ENCODE measurements around the gene FBLIM1.

The FBLIM1 gene

DNA sequence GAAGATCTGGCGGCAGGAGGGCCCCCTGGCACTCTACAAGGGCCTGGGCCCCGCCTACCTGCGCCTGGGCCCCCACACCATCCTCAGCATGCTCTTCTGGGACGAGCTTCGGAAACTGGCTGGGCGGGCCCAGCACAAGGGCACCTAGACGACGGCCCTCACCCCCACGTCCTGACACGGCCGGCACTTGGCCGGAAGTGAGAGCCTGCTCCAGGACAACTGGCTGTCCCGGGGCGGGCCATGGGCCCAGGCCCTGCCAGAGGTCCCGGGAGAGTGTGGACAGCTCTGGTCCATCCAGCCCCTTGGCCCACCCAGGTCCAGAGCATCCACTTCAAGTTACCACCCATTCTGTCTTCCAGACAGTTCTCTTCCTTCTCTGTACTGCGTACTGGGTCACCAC is 19.3 kb upstream of the FBLIM1 start:
- no peak overlapping the region for H3K27ac ChIP-seq (ENCODE audit: low read length)
- H3K9ac ChIP-seq (ENCODE audit: low read depth, low read length), result no peak overlapping the region
- H3K4me1 ChIP-seq (ENCODE audit: insufficient read depth, low read length), result no peaks in the 10 kb centered on the region
- no peak overlapping the region for H3K4me3 ChIP-seq (ENCODE audit: low read length)
- H3K9me3 ChIP-seq (ENCODE audit: insufficient read depth, low read depth, low read length), result no peaks in the 10 kb centered on the region
- peaks cover 4% of the 10 kb centered on the region; the same call in 1 of the 2 replicates for H3K36me3 ChIP-seq (ENCODE audit: insufficient read depth, low read depth, low read length)
- no peaks in the 10 kb centered on the region for H3K27me3 ChIP-seq (ENCODE audit: insufficient read depth, low read length)

DNA sequence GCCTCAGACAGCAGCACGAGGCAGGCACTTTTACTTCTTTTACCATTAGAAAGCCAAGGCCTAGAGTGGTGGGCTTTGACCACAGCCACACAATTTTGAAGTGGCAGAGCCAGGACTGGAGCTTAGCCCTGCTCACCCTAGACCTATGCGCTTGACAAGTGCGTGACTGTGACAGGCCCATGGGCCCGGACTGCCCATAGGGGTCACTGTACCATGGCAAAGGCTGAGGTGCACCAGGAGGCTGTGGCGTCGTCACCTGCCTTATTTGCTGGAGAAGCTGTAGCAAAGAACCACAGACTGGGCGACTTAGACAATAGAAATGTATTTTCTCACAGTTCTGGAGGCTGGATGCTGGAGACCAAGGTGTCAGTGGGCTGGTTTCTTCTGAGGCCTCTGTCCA is 18.9 kb upstream of the FBLIM1 start:
- no peaks in the 10 kb centered on the region for H3K36me3 ChIP-seq (ENCODE audit: insufficient read depth, low read depth, low read length)
- H3K9me3 ChIP-seq (ENCODE audit: insufficient read depth, low read depth, low read length), result no peaks in the 10 kb centered on the region
- H3K9ac ChIP-seq (ENCODE audit: low read depth, low read length), result no peak overlapping the region
- no peaks in the 10 kb centered on the region for H3K4me1 ChIP-seq (ENCODE audit: insufficient read depth, low read length)
- no peaks in the 10 kb centered on the region for H3K27me3 ChIP-seq (ENCODE audit: insufficient read depth, low read length)
- H3K27ac ChIP-seq (ENCODE audit: low read length), result no peak overlapping the region
- no peak overlapping the region for H3K4me3 ChIP-seq (ENCODE audit: low read length)

DNA sequence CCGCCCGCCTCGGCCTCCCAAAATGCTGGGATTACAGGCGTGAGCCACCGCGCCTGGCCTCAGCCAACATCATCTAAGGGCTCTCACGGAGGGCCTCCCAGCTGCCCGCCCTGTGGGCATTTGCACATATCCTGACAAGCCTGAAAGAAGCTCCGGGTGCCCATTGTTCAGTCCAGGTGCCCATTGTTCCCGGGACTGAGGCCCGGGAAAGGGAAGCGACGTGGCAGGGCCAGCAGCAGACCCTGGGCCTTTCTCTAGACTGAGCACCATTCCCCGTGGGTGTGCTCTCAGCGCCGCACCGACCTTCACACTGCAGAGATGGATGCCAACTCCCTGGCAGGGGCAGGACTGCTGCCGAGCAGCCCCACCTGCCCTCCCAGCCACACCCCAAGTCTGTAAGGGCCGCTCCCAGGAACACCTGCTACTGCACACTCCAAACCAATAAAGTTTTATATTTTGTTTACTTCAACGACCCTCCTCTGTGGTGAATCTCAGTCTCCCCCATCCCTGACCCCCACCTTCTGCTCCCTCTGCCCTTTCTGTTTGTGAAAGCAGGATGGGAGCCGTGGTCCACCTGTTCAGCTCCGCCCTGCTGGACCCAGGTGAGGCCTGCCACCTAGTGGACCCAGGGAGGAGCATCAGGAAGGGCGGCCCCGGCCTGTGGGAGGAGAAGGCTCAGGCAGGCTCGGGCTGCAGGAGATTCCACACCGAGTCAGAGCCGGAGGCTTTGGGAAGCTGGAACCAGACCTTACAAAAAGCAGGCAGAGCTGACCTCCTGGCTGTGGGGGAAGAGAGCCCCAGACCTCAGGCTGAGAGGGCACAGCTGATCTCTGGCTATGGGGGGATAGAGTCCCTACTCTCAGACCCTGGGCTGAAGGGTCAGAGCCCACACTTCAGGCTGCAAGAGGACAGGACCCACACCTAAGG is 17.4 kb upstream of the FBLIM1 start:
- H3K9ac ChIP-seq (ENCODE audit: low read depth, low read length), result no peak overlapping the region
- H3K36me3 ChIP-seq (ENCODE audit: insufficient read depth, low read depth, low read length), result no peaks in the 10 kb centered on the region
- no peaks in the 10 kb centered on the region for H3K9me3 ChIP-seq (ENCODE audit: insufficient read depth, low read depth, low read length)
- no peaks in the 10 kb centered on the region for H3K4me1 ChIP-seq (ENCODE audit: insufficient read depth, low read length)
- no peaks in the 10 kb centered on the region for H3K27me3 ChIP-seq (ENCODE audit: insufficient read depth, low read length)
- H3K27ac ChIP-seq (ENCODE audit: low read length), result no peak overlapping the region
- no peak overlapping the region for H3K4me3 ChIP-seq (ENCODE audit: low read length)

DNA sequence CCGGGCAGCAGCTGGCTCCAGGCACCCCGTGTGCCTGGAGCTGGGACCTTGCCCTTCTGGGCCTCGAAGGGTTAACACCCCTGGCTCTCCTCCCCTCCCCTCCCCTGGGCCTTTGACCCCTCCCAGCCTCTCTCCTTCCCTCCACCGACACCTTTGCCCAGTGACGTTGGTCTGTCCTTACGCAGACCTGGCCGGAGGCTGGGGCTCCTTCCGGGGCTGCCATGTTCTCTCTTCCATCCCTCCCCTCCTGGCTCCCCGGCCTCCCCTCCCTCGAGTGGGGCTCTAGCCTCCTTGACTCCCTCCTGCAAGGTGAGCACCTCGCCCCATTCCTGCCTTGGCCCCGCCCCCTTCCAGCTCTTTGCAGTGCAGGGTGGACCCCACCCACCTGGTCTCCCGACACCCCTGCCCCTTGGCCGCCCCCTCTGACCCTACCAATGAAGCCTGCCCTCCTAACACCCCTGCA is 16.2 kb upstream of the FBLIM1 start, which contains the start of gene TMEM82:
Gene TMEM82 (plus strand): TSS at position 161 of the 463 bp plus-strand sequence. CDS start 61 bp downstream, at position 222.
- Histone ChIP-seq H3K27me3 (ENCODE audit: insufficient read depth, low read length) (no peaks in the 10 kb centered on the region), H3K9me3 (ENCODE audit: insufficient read depth, low read depth, low read length) (no peaks in the 10 kb centered on the region), H3K27ac (ENCODE audit: low read length) (no peak within 1 kb of the TSS), H3K4me1 (ENCODE audit: insufficient read depth, low read length) (no peaks in the 10 kb centered on the region), H3K4me3 (ENCODE audit: low read length) (peak within 1 kb of the TSS; percentile 45; the same call in 1 of the 2 replicates), H3K9ac (ENCODE audit: low read depth, low read length) (no peak within 1 kb of the TSS), H3K36me3 (ENCODE audit: insufficient read depth, low read depth, low read length) (no peaks in the 10 kb centered on the region)

DNA sequence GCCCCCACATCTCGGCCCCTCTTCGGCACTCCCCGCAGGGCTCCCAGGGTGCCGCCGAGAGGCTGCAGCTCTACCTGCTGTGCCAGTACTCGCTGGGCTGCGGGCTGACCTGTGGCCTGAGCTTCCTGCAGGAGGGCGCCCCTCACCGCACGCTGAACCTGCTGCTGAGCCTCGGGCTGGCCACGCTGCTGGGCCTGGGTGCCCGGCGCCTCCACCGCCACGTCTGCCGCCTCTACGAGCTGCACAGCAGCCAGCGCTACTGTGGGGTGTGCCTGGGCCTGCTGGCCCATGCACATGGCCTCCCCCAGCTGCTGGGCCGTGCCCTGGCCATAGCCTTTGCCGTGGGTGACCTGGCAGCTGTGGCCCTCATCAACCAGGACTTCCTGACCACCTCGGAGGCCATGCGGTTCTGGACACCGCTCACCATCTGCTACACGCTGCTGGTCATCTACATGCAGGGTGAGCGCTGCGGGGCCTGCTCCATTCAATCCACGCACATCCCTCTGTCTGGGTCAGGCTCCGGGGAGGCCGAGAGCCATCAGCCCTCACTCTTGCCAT is 14.4 kb upstream of the FBLIM1 start:
- H3K9me3 ChIP-seq (ENCODE audit: insufficient read depth, low read depth, low read length), result no peaks in the 10 kb centered on the region
- H3K4me3 ChIP-seq (ENCODE audit: low read length), result no peak overlapping the region
- H3K9ac ChIP-seq (ENCODE audit: low read depth, low read length), result no peak overlapping the region
- no peaks in the 10 kb centered on the region for H3K36me3 ChIP-seq (ENCODE audit: insufficient read depth, low read depth, low read length)
- no peaks in the 10 kb centered on the region for H3K4me1 ChIP-seq (ENCODE audit: insufficient read depth, low read length)
- H3K27ac ChIP-seq (ENCODE audit: low read length), result no peak overlapping the region
- no peaks in the 10 kb centered on the region for H3K27me3 ChIP-seq (ENCODE audit: insufficient read depth, low read length)

DNA sequence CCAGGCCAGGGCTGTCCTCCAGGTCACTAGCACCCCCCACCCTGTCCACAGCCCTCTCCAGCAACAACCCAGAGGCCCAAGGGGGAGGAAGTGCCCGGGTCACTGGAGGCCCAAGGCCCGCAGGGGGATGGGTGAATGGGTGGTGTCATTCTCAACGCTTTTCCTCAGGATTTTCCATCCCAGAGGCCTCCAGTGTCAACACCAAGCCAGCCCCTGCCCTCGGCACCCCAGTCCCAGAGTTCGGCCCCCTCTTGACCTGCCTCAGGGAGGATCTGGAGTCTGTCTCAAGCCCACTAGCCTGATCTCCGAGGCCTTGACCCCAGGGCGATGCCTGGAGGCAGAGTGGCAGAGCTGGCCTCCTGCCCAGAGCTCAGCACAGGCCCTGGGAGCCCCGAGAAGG is 11.2 kb upstream of the FBLIM1 start:
- no peaks in the 10 kb centered on the region for H3K4me1 ChIP-seq (ENCODE audit: insufficient read depth, low read length)
- no peaks in the 10 kb centered on the region for H3K27me3 ChIP-seq (ENCODE audit: insufficient read depth, low read length)
- H3K4me3 ChIP-seq (ENCODE audit: low read length), result no peak overlapping the region
- H3K27ac ChIP-seq (ENCODE audit: low read length), result no peak overlapping the region
- H3K36me3 ChIP-seq (ENCODE audit: insufficient read depth, low read depth, low read length), result no peaks in the 10 kb centered on the region
- no peaks in the 10 kb centered on the region for H3K9me3 ChIP-seq (ENCODE audit: insufficient read depth, low read depth, low read length)
- no peak overlapping the region for H3K9ac ChIP-seq (ENCODE audit: low read depth, low read length)

DNA sequence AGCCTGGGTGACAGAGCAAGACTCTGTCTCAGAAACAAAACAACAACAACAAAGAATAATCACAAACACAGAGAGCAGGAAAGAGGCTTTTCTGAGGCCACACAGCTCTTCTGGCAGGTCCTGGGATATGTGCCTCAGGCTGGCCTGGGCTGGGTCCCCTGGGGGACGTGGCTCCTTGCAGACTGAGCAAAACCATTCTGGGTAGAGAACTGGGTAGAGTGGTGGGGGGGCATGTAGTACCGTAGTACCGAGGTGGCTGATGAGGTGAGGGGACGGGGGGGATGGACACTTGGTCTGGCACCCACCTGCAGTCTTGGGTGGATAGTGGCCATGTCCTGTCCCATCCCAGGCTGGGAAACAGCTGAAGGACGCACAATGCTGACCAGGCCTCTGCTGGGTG is 10.3 kb upstream of the FBLIM1 start:
- no peak overlapping the region for H3K9ac ChIP-seq (ENCODE audit: low read depth, low read length)
- no peak overlapping the region for H3K4me3 ChIP-seq (ENCODE audit: low read length)
- no peaks in the 10 kb centered on the region for H3K27me3 ChIP-seq (ENCODE audit: insufficient read depth, low read length)
- H3K27ac ChIP-seq (ENCODE audit: low read length), result no peak overlapping the region
- H3K36me3 ChIP-seq (ENCODE audit: insufficient read depth, low read depth, low read length), result no peaks in the 10 kb centered on the region
- no peaks in the 10 kb centered on the region for H3K4me1 ChIP-seq (ENCODE audit: insufficient read depth, low read length)
- H3K9me3 ChIP-seq (ENCODE audit: insufficient read depth, low read depth, low read length), result no peaks in the 10 kb centered on the region

DNA sequence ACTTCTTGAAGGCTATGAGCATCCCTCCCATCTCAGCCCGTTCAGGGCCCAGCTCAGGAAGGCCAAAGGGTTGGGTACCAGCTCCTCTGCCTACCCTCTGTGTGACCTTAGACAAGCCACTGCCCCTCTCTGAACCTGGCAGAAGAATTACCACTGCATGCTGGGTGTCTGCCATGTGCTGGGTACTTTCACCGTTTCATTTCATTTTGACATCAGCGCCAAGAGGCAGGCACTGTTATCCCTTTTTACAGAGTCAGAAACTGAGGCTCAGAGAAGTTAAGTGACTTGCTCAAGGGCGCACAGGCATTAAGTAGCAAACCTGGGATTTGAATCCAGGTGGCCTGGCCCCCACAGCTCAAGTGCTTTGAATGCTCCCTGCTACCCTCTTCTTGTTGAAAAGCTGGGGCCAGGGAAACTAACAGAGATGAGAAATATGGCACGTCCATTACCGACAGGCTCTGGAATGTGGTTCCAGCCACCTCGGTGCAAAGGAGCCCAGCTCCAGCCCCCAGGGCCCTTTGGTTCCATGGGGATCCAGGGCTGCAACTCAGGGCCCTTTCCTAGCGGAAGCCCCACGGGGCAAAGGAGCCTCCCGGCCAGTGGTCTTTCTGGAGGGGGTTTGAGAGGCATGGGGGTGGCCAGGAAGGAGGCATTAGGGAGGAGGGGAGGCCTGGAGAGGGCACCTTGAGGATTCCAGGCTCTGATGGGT is 9.8 kb upstream of the FBLIM1 start:
- Histone ChIP-seq H3K36me3 (ENCODE audit: insufficient read depth, low read depth, low read length) (no peaks in the 10 kb centered on the region), H3K9me3 (ENCODE audit: insufficient read depth, low read depth, low read length) (no peaks in the 10 kb centered on the region), H3K27me3 (ENCODE audit: insufficient read depth, low read length) (no peaks in the 10 kb centered on the region), H3K9ac (ENCODE audit: low read depth, low read length) (no peak overlapping the region), H3K27ac (ENCODE audit: low read length) (no peak overlapping the region), H3K4me3 (ENCODE audit: low read length) (no peak overlapping the region), H3K4me1 (ENCODE audit: insufficient read depth, low read length) (no peaks in the 10 kb centered on the region)

DNA sequence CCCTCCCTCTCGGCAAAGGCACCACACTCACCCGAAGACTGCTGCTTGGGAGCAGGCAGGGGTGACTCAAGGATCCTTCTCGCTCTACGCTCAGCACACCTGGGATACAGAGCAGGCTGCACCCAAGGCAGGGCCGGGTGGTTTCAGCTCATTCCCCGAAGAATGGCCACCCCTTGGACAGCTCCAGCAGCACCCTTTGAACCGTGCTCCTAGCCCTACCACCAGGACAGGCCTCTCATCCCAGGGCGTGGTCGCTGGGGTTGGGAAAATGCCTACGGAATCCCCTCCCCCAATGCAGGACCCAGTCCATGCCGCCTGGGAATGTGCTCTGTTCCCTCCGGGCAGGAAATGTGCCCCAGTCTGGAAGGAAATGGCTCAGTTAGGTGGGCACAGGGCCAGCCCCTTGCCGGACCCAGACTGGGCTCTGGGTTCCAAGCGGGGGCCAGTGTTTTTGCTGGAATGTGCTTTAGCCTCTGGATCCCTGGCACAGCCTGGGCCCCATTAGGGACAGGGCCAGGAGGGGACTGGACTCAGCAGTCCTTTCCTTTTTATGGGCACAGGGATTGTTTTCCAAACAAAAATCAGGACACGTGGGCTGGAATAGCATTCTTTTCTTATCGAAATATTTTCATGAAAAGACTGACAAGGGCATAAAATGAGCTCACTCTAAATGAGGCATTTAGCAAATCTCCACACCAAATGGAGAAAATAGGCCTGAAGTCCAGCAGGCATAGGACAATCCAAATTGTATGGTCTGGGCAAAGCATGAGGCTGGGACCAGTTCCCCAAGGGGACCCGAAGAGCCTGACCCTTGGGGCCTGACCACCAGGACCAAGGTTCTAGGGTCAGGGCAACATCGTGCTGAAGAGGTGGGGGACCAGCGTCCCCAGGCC is 8.9 kb upstream of the FBLIM1 start:
- H3K4me3 ChIP-seq (ENCODE audit: low read length), result no peak overlapping the region
- H3K4me1 ChIP-seq (ENCODE audit: insufficient read depth, low read length), result no peaks in the 10 kb centered on the region
- no peak overlapping the region for H3K9ac ChIP-seq (ENCODE audit: low read depth, low read length)
- H3K36me3 ChIP-seq (ENCODE audit: insufficient read depth, low read depth, low read length), result no peaks in the 10 kb centered on the region
- H3K27ac ChIP-seq (ENCODE audit: low read length), result no peak overlapping the region
- H3K27me3 ChIP-seq (ENCODE audit: insufficient read depth, low read length), result no peaks in the 10 kb centered on the region
- H3K9me3 ChIP-seq (ENCODE audit: insufficient read depth, low read depth, low read length), result no peaks in the 10 kb centered on the region

DNA sequence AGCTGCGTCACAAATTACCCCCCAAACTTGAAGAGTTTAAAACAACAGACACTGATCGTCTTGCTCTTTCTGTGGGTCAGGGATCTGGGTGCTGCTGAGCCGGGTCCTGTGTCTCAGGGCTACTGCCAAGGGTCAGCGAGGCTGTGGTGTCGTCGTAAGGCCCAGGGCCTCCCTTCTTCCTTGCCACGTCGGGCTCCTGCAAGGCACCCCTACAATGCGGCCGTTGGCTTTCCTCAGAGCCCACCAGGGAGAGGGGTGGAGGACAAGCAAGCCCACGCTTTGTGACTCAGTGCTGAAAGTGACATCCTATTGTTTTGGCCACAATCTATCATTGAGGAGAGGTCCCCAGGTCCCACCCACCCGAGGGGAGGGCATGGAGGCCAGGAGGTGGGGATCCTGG is 7.7 kb upstream of the FBLIM1 start:
- H3K36me3 ChIP-seq (ENCODE audit: insufficient read depth, low read depth, low read length), result no peaks in the 10 kb centered on the region
- no peak overlapping the region for H3K27ac ChIP-seq (ENCODE audit: low read length)

DNA sequence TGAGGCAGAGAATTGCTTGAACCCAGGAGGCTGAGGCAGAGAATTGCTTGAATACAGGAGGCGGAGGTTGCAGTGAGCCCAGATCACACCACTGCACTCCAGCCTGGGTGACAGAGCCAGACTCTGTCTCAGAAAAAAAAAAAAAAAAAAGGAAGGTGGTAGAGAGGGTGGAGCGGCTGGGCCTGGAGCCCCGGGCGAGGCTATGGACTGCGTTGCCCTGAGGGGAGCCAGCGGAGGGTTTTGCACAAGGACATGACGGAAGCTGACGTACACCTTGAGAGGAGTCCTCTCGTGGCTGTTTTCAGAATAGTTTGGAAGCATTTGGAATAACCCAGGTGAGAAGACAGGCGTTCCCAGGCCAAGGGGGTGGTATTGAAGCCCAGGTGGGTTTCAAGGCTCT is 6.9 kb upstream of the FBLIM1 start:
- peaks cover 13% of the 10 kb centered on the region for H3K4me1 ChIP-seq (ENCODE audit: insufficient read depth, low read length)
- H3K36me3 ChIP-seq (ENCODE audit: insufficient read depth, low read depth, low read length), result no peaks in the 10 kb centered on the region
- H3K27ac ChIP-seq (ENCODE audit: low read length), result no peak overlapping the region
- no peaks in the 10 kb centered on the region for H3K9me3 ChIP-seq (ENCODE audit: insufficient read depth, low read depth, low read length)
- H3K4me3 ChIP-seq (ENCODE audit: low read length), result no peak overlapping the region
- H3K9ac ChIP-seq (ENCODE audit: low read depth, low read length), result no peak overlapping the region
- H3K27me3 ChIP-seq (ENCODE audit: insufficient read depth, low read length), result peaks cover 12% of the 10 kb centered on the region; the same call in 1 of the 2 replicates

More for the DNA sequence above, 7.7 kb upstream of the FBLIM1 start:
- Histone ChIP-seq H3K9ac (ENCODE audit: low read depth, low read length) (no peak overlapping the region), H3K27me3 (ENCODE audit: insufficient read depth, low read length) (0 out of 2 replicates have a peak, but pooled peaks cover 6% of the 10 kb centered on the region), H3K4me3 (ENCODE audit: low read length) (no peak overlapping the region), H3K9me3 (ENCODE audit: insufficient read depth, low read depth, low read length) (no peaks in the 10 kb centered on the region), H3K4me1 (ENCODE audit: insufficient read depth, low read length) (0 out of 2 replicates have a peak, but pooled peaks cover 6% of the 10 kb centered on the region)

Measured in iPS-20b (cell line).